PC-3 (cell line): Measurements from ENCODE around the gene RAD9A.

ENCODE experiments used
- CTCF ChIP-seq: fragments of 300-600 bp; sonication (generic); conservative IDR thresholded peaks from 2 replicates; pipeline ENCODE4 v1.5.1; 2017; ENCODE audit warnings: antibody characterized with exemption, low read depth, mild to moderate bottlenecking, low read length
- EZH2phosphoT487 ChIP-seq: fragments of 300-600 bp; sonication (generic); IDR thresholded peaks from 2 replicates; pipeline ENCODE4 v1.6.1; 2018; ENCODE audit warnings: mild to moderate bottlenecking, antibody characterized with exemption, low read length, borderline replicate concordance

- TF ChIP-seq CTCF: no peak
- TF ChIP-seq EZH2phosphoT487: no peak
These were observed 28.4 kb downstream of the RAD9A start for GRCh38 chr11:67420147-67420645.
